ENCODE results near the gene SCNN1G.
"Not testable (repeated sequence)": the region's sequence is repeated elsewhere in the genome, so short reads cannot be mapped to it uniquely, and the experiment has no call there.

Gene SCNN1G, protein sequence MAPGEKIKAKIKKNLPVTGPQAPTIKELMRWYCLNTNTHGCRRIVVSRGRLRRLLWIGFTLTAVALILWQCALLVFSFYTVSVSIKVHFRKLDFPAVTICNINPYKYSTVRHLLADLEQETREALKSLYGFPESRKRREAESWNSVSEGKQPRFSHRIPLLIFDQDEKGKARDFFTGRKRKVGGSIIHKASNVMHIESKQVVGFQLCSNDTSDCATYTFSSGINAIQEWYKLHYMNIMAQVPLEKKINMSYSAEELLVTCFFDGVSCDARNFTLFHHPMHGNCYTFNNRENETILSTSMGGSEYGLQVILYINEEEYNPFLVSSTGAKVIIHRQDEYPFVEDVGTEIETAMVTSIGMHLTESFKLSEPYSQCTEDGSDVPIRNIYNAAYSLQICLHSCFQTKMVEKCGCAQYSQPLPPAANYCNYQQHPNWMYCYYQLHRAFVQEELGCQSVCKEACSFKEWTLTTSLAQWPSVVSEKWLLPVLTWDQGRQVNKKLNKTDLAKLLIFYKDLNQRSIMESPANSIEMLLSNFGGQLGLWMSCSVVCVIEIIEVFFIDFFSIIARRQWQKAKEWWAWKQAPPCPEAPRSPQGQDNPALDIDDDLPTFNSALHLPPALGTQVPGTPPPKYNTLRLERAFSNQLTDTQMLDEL

GRCh38 chr16:23182679-23183542, at the start of gene SCNN1G:
SCNN1G (plus strand) TSS chr16:23182745; CDS start chr16:23186272, 3,527 bp downstream.
- DNase-seq (ENCODE audit: low spot score): no peak

- DNase-seq (ENCODE audit: low spot score): no peak
Measured at GRCh38 chr16:23132775-23133463, 49.6 kb upstream of the SCNN1G start.

DNA sequence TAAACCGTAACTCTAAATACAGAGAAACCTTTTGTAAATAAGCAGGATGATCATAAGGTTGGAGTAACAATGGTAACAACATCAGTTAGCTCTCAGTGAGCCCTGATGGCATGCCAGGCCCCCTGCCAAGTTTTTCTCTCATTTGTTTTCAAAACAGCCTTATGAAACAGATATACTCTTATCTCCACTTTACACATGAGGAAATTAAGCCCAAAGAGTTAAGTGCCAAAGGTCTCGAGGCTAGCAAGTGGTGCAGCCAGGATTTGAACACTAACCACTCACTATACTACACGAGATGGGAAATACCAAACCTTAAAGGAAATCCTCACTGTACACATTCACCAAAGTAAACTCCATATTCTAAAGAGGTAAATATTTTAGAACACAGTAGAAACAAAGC, 48.3 kb upstream of the SCNN1G start:
- no peak for DNase-seq (ENCODE audit: low spot score)

- no peak for DNase-seq (ENCODE audit: low spot score)
Measured at GRCh38 chr16:23137256-23137655, 45.3 kb upstream of the SCNN1G start.

DNA sequence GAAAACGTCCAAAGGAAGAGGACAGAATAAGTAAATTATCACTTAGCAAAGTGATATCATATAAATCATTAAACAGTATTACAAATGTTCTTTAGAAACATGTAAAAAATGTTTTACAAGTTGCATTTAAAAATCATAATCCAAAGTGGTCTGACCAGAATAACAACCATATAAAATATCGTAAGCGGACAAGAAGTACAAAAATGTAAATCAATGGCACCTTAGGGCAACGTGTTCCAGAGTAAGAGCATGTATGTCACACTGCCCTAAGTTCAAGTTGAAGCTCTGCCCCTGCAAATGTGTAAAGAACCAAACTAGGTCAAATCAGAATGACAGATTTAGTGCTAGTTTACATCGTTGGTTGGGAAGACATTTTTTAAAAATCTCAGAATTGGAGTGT, 44.7 kb upstream of the SCNN1G start:
- no peak for DNase-seq (ENCODE audit: low spot score)

DNA sequence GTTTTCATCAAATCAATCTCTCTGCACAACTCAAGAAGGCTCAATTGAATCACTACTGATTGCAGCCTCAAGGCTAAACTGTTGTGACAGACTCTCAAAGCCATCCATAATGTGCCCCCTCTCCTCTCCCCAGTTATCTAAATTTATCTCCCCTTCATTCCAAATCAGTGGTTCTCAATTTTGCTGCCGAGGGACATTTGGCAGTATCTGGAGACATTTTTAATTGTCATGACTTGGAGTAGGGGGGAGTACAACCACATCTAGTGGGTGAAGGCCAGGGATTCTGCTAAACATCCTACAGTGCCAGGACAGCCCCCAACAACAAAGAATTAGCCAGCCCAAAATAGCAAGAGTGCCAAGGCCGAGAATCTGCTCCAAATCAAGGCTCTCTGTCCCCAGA, 42.4 kb upstream of the SCNN1G start:
- no peak for DNase-seq (ENCODE audit: low spot score)

GRCh38 chr16:23141033-23141432, 41.5 kb upstream of the SCNN1G start:
- no peak for DNase-seq (ENCODE audit: low spot score)

DNA sequence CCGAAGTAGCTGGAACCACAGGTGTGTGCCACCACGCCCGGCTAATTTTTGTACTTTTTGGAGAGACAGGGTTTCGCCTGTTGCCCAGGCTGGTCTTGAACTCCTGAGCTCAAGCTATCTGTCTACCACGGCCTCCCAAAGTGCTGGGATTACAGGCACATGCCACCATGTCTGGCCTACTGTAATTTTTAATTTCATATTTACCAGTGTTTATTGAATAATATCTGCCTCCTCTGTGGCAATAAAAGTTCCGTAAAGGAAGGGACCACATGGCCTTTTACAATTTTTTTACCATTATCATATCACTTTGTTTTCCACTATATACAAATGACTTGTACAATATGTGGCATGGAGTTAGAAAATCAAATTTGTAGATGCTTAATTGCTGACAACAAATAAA, 41.0 kb upstream of the SCNN1G start:
- DNase-seq (ENCODE audit: low spot score): no peak

GRCh38 chr16:23141959-23142740, 40.4 kb upstream of the SCNN1G start:
- DNase-seq (ENCODE audit: low spot score): no peak

- DNase-seq (ENCODE audit: low spot score): no peak
Measured at GRCh38 chr16:23143391-23143790, 39.2 kb upstream of the SCNN1G start.

GRCh38 chr16:23144393-23144792, 38.2 kb upstream of the SCNN1G start:
- DNase-seq (ENCODE audit: low spot score): not testable (repeated sequence)

GRCh38 chr16:23145186-23145585, 37.4 kb upstream of the SCNN1G start:
- DNase-seq (ENCODE audit: low spot score): no peak

DNA sequence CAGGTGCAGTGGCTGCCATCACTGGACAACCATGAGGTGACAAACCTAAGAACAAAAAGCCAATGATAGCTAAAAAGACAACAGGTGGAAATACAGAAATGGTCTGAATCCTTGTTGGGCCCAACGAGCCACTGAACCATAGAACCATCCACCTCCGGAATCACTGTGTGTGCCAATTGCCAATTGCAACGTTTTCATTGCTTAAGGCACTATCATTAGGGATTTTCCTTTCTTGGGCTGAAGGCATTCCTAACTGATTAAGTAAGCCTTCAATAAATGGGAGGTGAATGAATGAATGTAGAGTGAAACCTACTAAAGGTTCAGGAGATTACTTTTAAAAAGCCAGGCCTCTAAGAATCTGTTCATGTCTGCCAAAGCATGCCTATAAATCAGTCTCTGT, 36.9 kb upstream of the SCNN1G start:
- no peak for DNase-seq (ENCODE audit: low spot score)

GRCh38 chr16:23146877-23147601, 35.5 kb upstream of the SCNN1G start:
- DNase-seq (ENCODE audit: low spot score): no peak

DNA sequence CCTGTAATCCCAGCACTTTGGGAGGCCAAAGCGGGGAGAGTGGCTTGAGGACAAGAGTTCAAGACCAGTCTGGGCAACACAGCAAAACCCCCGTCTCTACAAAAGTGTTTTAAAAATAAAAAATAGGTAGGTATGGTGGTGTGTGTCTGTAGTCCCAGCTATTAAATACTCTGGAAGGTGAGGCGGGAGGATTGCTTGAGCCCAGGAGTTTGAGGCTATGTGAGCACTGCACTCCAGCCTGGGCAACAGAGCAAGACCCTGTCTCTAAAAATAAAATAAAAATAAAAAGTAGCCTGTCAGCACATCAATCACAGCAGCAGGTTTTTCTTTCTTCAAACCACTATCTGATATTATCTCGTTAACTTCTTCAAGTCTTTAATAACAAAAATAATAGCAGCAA, 34.9 kb upstream of the SCNN1G start:
- no peak for DNase-seq (ENCODE audit: low spot score)

DNA sequence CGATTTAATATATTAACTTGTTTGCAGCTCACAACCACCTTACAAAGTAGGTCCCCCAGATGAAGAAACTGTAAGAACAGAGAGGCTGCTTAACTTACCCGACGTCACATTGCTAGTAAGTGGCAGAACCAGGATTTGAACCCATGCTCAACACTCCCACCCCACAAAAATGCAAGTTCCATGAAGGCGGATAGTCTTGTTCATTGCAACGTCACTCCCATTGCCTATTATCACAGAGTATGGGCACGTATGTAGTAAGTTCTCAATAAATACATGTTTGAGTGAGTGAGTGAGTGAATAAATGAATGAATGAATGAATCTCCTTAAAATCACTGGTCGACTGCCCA, 34.4 kb upstream of the SCNN1G start:
- DNase-seq (ENCODE audit: low spot score): no peak

DNA sequence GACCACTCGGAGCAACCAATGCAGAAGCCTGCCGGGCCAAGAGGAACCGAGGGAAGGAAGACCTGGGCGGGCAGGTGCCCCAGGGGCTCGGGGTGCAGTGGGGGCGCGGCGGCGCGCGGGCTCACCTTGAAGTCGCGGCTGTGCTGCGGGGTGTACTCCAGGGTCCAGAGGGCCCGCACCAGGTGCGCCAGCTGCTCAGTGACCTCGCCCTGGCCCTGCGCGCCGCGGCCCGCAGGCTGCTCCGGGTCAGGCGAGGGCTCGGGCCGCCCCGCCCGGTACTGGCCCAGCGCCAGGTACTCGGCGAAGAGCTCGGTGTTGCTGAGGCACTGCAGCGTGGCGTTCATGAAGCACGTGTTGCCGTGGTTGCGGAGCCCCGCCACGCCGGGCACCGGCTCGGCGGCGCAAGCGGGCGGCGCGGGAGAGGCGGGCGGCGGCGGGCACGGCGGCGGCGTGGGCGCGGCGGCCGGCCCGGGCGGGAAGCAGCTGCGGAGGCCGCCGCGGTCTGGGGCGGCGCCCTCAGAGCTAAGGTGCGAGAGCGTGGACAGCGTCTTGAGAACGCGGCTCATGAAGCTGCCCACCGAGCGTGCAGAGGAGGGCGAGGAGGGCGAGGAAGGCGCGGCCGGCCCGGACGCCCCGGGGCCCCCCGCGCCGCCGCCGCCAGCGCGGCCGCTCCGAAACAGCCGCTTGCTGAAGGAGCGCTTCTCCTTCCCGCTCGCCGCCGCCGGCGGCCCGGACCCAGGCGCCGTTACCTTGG, 33.9 kb upstream of the SCNN1G start:
- DNase-seq (ENCODE audit: low spot score): peak; percentile 29

DNA sequence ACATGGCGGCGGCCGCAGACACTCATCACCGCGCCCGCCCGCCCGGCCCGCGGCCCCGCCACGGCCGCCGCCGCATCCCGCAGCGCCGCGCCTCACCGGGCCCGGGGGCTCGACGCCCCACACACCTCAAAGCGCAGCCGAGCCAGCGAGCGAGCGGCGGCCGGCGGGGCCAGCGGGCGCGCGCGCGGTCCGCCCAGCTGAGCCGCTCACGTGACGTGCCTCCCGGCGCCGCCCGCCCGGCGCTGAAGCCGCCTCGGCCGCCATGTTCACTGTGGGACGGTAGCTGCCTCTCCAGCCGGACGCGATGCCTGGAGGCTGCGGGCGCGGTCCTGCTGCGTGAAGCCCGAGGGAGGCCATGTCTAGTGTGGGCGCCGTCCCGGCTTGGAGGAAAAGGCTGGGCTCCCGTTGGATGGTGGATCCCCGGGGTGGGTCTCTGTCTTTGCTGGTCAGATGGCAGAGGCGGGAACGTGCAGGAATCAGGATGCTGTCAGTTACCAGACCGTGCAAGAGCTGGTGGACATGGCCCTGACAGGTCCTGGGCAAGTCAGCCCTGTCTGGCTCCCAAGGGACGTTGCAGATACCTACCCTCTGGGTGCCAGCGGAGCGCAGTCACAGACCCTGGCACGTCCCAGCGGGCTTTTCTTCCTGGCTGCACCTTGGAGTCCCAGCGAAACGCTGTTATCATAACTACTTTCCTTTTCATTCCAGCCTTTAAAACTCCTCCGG, 33.1 kb upstream of the SCNN1G start, which contains the start of gene USP31:
TSS of gene USP31 (minus strand) at position 186 of the 726 bp plus-strand sequence. CDS start at position 4, 182 bp downstream.
- DNase-seq (ENCODE audit: low spot score): peak; percentile 89

DNA sequence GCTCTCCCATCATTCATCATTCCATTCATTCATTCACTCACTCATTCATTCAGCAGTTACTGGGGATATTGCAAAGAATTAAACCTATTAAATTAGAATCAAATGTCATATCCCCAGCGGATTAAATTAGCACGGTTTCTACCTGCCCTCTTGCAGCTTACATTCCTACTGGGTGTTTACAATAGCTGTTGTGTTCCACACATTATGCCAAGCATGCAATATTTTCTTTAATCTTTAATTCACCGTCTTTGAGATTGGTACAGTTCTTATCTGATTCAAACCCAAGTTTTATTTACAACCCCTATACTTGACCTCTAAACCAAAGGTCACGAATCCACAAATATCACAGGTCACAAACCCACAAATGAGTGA, 32.6 kb upstream of the SCNN1G start:
- DNase-seq (ENCODE audit: low spot score): no peak
